ENCODE results near the gene ENTPD8.

- TF ChIP-seq EZH2 (IDR thresholded peaks at IDR 0.05; ENCODE audit: borderline replicate concordance, low read depth, low read length, severe bottlenecking) (no peak), POLR2A (IDR thresholded peaks at IDR 0.05; ENCODE audit: low read depth, low read length) (no peak), POLR2AphosphoS5 (IDR thresholded peaks at IDR 0.05; ENCODE audit: insufficient read depth, low read depth, low read length) (no peak), CTCF (IDR thresholded peaks at IDR 0.05; ENCODE audit: extremely low read depth in 1 of 2, insufficient read depth in 1 of 2, low read depth in 1 of 2, low read length in 2 of 2) (no peak), JUN (IDR thresholded peaks at IDR 0.05; ENCODE audit: borderline replicate concordance, insufficient read depth, insufficient read length, low read depth) (no peak), FOS (IDR thresholded peaks at IDR 0.05; ENCODE audit: borderline replicate concordance, insufficient read depth, low read length) (no peak), GATA2 (IDR thresholded peaks at IDR 0.05; ENCODE audit: insufficient read depth, insufficient read length, low read depth, low read length) (no peak)
Observed at GRCh38 chr9:137486141-137486490, 45.0 kb upstream of the ENTPD8 start.

All from endothelial cell of umbilical vein (primary cell).